Keratinocyte (primary cell): ENCODE measurements around the gene TMEM132D. TPM values are rescaled to one million over a fixed set of nuclear protein-coding genes. Genes with fewer than 3 reads are reported as not detected.

Source experiments
- DNase-seq: peaks from one replicate; pipeline ENCODE4 v3.0.0-alpha.2; 2011; ENCODE audit warnings: low read depth, missing footprints, low spot score
- FAIRE-seq: peaks from 2 replicates; lab custom pipeline; 2011; peaks lifted over from hg19 to GRCh38; lab: Jason Lieb, UNC
- H2AFZ ChIP-seq: 2 replicates; pipeline ENCODE4 v1.6.0; 2012; ENCODE audit warnings: low read length, control low read depth, inconsistent platforms; ENCODE audit not compliant: control insufficient read depth
- H3K27ac ChIP-seq: 2 replicates; pipeline ENCODE4 v1.5.1; 2011; ENCODE audit warnings: low read length; ENCODE audit not compliant: control insufficient read depth, insufficient read depth
- H3K27me3 ChIP-seq: 3 replicates; pipeline ENCODE4 v1.6.0; 2011; ENCODE audit warnings: low read length; ENCODE audit not compliant: control insufficient read depth, insufficient read depth; ENCODE audit errors: extremely low read depth
- H3K36me3 ChIP-seq, 2 experiments: 2 replicates in 1 of 2; 3 replicates in 1 of 2; pipeline ENCODE4 v1.5.1; 2011; ENCODE audit warnings: low read length in 2 of 2, mild to moderate bottlenecking in 1 of 2; ENCODE audit not compliant: control insufficient read depth in 2 of 2, insufficient read depth in 2 of 2; ENCODE audit errors: extremely low read depth in 1 of 2
- H3K4me1 ChIP-seq: 3 replicates; pipeline ENCODE4 v1.5.1; 2011; ENCODE audit warnings: low read length; ENCODE audit not compliant: control insufficient read depth, insufficient read depth; ENCODE audit errors: extremely low read depth
- H3K4me2 ChIP-seq: 3 replicates; pipeline ENCODE4 v1.6.0; 2011; ENCODE audit warnings: low read depth, low read length; ENCODE audit not compliant: control insufficient read depth, insufficient read depth; ENCODE audit errors: extremely low read depth
- H3K4me3 ChIP-seq, 3 experiments: fragments of 200-600 bp in 1 of 3; sonication (generic) in 1 of 3; 2 replicates in 2 of 3; 3 replicates in 1 of 3; pipeline ENCODE4 v1.5.1; 2011 to 2016; ENCODE audit warnings: low read length in 3 of 3, mild to moderate bottlenecking in 3 of 3, control low read depth in 2 of 3, inconsistent platforms in 1 of 3, low read depth in 1 of 3, mixed read lengths in 1 of 3, mixed run types in 1 of 3, moderate library complexity in 1 of 3; ENCODE audit not compliant: control insufficient read depth in 2 of 3, insufficient read depth in 2 of 3; ENCODE audit errors: extremely low read depth in 1 of 3
- H3K79me2 ChIP-seq: 2 replicates; pipeline ENCODE4 v1.6.0; 2012; ENCODE audit warnings: low read length; ENCODE audit not compliant: control insufficient read depth, insufficient read depth
- H3K9ac ChIP-seq: 3 replicates; pipeline ENCODE4 v1.6.0; 2011; ENCODE audit warnings: low read length; ENCODE audit not compliant: control insufficient read depth, insufficient read depth; ENCODE audit errors: extremely low read depth
- H3K9me1 ChIP-seq: 3 replicates; pipeline ENCODE4 v1.6.0; 2011; ENCODE audit warnings: low read length; ENCODE audit not compliant: control insufficient read depth, insufficient read depth; ENCODE audit errors: extremely low read depth
- H3K9me3 ChIP-seq: 2 replicates; pipeline ENCODE4 v1.5.1; 2012; ENCODE audit warnings: low read depth, low read length; ENCODE audit not compliant: control insufficient read depth
- H4K20me1 ChIP-seq: 3 replicates; pipeline ENCODE4 v1.6.0; 2011; ENCODE audit warnings: low read length; ENCODE audit not compliant: control insufficient read depth, insufficient read depth; ENCODE audit errors: extremely low read depth
- CTCF ChIP-seq, 3 experiments: IDR thresholded peaks in 1 of 3; conservative IDR thresholded peaks in 1 of 3; optimal IDR thresholded peaks in 1 of 3; 2 replicates in 2 of 3; 3 replicates in 1 of 3; pipeline versions ENCODE3 to v1.5.1; 2011; ENCODE audit warnings: low read length in 3 of 3, mild to moderate bottlenecking in 3 of 3, moderate library complexity in 2 of 3, control low read depth in 1 of 3, inconsistent platforms in 1 of 3; ENCODE audit not compliant: insufficient read depth in 2 of 3; ENCODE audit errors: extremely low read depth in 1 of 3
- EZH2 ChIP-seq: IDR thresholded peaks from one replicate; pipeline ENCODE4 v1.6.1; 2012; ENCODE audit warnings: inconsistent platforms, mild to moderate bottlenecking, low read length, moderate library complexity
- dilution Hi-C: fragments of 300-500 bp; cut with MboI; formaldehyde crosslinking; loops from one replicate; pipeline ENCODE4 v1.7.0; 2020; ENCODE audit warnings: low sequenced_read_pairs; ENCODE audit not compliant: extremely low pct_ligation_motif_present
- polyA plus RNA-seq, 5 experiments: library from polyadenylated mRNA; depleted of rRNA in 3 of 5; stranded (reverse) in 3 of 5; stranded (forward) in 1 of 5; unstranded in 1 of 5; fragments of >200 nt; gene quantifications; 1 replicate in 1 of 5; 2 replicates in 3 of 5; 3 replicates in 1 of 5; pipeline versions ENCODE4 v1.2.1 to v1.2.3, GENCODE V29; 2011 to 2012; ENCODE audit warnings: missing spikeins in 2 of 5, low read depth in 1 of 5, low replicate concordance in 1 of 5

Gene TMEM132D
- polyA plus RNA-seq, 1 donor (not counting 4 experiments of a cell fraction or from before 2014, with no cell fraction given) = not detected

- H3K4me1 ChIP-seq = no peaks in the 10 kb centered on the region
- TF ChIP-seq EZH2 = no peak
- no peak for TF ChIP-seq CTCF (optimal IDR thresholded peaks at IDR 0.05 in 1 of 3, IDR thresholded peaks at IDR 0.05 in 1 of 3, conservative IDR thresholded peaks at IDR 0.05 in 1 of 3; ENCODE audit: extremely low read depth in 1 of 3, insufficient read depth in 2 of 3, low read length in 3 of 3)
- no peak overlapping the region for H3K4me2 ChIP-seq
- dilution Hi-C loops = no loop called here
- H4K20me1 ChIP-seq = no peaks in the 10 kb centered on the region
- H3K4me3 ChIP-seq = no peak overlapping the region
- H3K27ac ChIP-seq = no peak overlapping the region
- H3K9me1 ChIP-seq = no peaks in the 10 kb centered on the region
- no peak overlapping the region for H2AFZ ChIP-seq
- DNase-seq (no peak), FAIRE-seq (no peak)
- H3K79me2 ChIP-seq = no peaks in the 10 kb centered on the region
- H3K36me3 ChIP-seq = no peaks in the 10 kb centered on the region
- H3K27me3 ChIP-seq = no peaks in the 10 kb centered on the region
- H3K9ac ChIP-seq = no peak overlapping the region
- H3K9me3 ChIP-seq = no peaks in the 10 kb centered on the region
These were observed 669.6 kb downstream of the TMEM132D start for GRCh38 chr12:129234209-129234608.

- H3K27me3 ChIP-seq = no peaks in the 10 kb centered on the region
- H4K20me1 ChIP-seq = no peaks in the 10 kb centered on the region
- H3K9ac ChIP-seq = no peak overlapping the region
- TF ChIP-seq CTCF (optimal IDR thresholded peaks at IDR 0.05 in 1 of 3, IDR thresholded peaks at IDR 0.05 in 1 of 3, conservative IDR thresholded peaks at IDR 0.05 in 1 of 3; ENCODE audit: extremely low read depth in 1 of 3, insufficient read depth in 2 of 3, low read length in 3 of 3) (no peak), EZH2 (no peak)
- no peak overlapping the region for H3K27ac ChIP-seq
- H3K9me3 ChIP-seq = no peaks in the 10 kb centered on the region
- FAIRE-seq = no peak
- H3K4me1 ChIP-seq = no peaks in the 10 kb centered on the region
- H3K4me2 ChIP-seq = no peak overlapping the region
- no peak overlapping the region for H2AFZ ChIP-seq
- dilution Hi-C loops = no loop called here
- H3K36me3 ChIP-seq = no peaks in the 10 kb centered on the region
- no peaks in the 10 kb centered on the region for H3K9me1 ChIP-seq
- DNase-seq = no peak
- H3K4me3 ChIP-seq = no peak overlapping the region
- H3K79me2 ChIP-seq = no peaks in the 10 kb centered on the region
These were observed 672.3 kb downstream of the TMEM132D start for GRCh38 chr12:129231491-129231890.
